GM12878 (cell line): Measurements from ENCODE around the gene SLAMF9. TPM values are rescaled to one million over a fixed set of nuclear protein-coding genes. Genes with fewer than 3 reads are reported as not detected.

Experiments
- EED ChIP-seq: sonication (generic); IDR thresholded peaks from 2 replicates; pipeline ENCODE4 v1.6.1; 2016; ENCODE audit warnings: antibody characterized with exemption, low read depth
- ESRRA ChIP-seq: IDR thresholded peaks from 2 replicates; pipeline ENCODE4 v1.6.1; 2012; ENCODE audit warnings: mild to moderate bottlenecking, low read length, improper control_type of control experiment
- IKZF1 ChIP-seq: fragments of 450-650 bp; conservative IDR thresholded peaks from 2 replicates; pipeline ENCODE4 v1.6.1; 2017; ENCODE audit warnings: antibody characterized with exemption, mild to moderate bottlenecking
- JUND ChIP-seq: IDR thresholded peaks from 2 replicates; pipeline ENCODE4 v1.6.1; 2012; ENCODE audit warnings: low read depth, mild to moderate bottlenecking, low read length, improper control_type of control experiment, moderate library complexity
- KLF5 ChIP-seq: fragments of 450-650 bp; IDR thresholded peaks from 2 replicates; pipeline ENCODE4 v1.6.1; 2014; ENCODE audit warnings: mild to moderate bottlenecking; ENCODE audit not compliant: partially characterized antibody
- MEF2A ChIP-seq: IDR thresholded peaks from 2 replicates; pipeline ENCODE4 v1.6.1; 2011; ENCODE audit warnings: low read depth, mild to moderate bottlenecking, low read length, moderate library complexity; ENCODE audit not compliant: insufficient read depth
- MEF2B ChIP-seq: fragments of 450-650 bp; IDR thresholded peaks from 2 replicates; pipeline ENCODE4 v1.6.1; 2018; ENCODE audit warnings: mild to moderate bottlenecking, moderate library complexity; ENCODE audit not compliant: partially characterized antibody, poor library complexity, severe bottlenecking
- MTA3 ChIP-seq: IDR thresholded peaks from 2 replicates; pipeline ENCODE4 v1.6.1; 2012; ENCODE audit warnings: low read length, inconsistent platforms, borderline replicate concordance
- MYB ChIP-seq: fragments of 150-350 bp; IDR thresholded peaks from 2 replicates; pipeline ENCODE4 v1.6.1; 2014; ENCODE audit warnings: mild to moderate bottlenecking, low read depth, low read length, borderline replicate concordance
- NR2F1 ChIP-seq: fragments of 450-650 bp; conservative IDR thresholded peaks from 2 replicates; pipeline ENCODE4 v1.6.1; 2017; ENCODE audit warnings: mild to moderate bottlenecking
- SIN3A ChIP-seq: IDR thresholded peaks from 2 replicates; pipeline ENCODE4 v1.6.1; 2012; ENCODE audit warnings: low read depth, low read length, improper control_type of control experiment
- SIX5 ChIP-seq: IDR thresholded peaks from 2 replicates; pipeline ENCODE4 v1.6.1; 2011; ENCODE audit warnings: mild to moderate bottlenecking, low read depth, low read length, moderate library complexity; ENCODE audit not compliant: severe bottlenecking
- SMAD1 ChIP-seq: fragments of 450-650 bp; IDR thresholded peaks from 2 replicates; pipeline ENCODE4 v1.6.1; 2018; ENCODE audit warnings: mild to moderate bottlenecking, low read depth; ENCODE audit not compliant: partially characterized antibody
- STAT1 ChIP-seq: fragments of 450-650 bp; conservative IDR thresholded peaks from 2 replicates; pipeline ENCODE4 v1.6.1; 2014; ENCODE audit warnings: antibody characterized with exemption, mild to moderate bottlenecking
- TARDBP ChIP-seq: IDR thresholded peaks from 2 replicates; pipeline ENCODE4 v1.6.1; 2016; ENCODE audit warnings: borderline replicate concordance
- polyA plus RNA-seq, 11 experiments: library from polyadenylated mRNA; depleted of rRNA in 4 of 11; unstranded in 6 of 11; stranded (reverse) in 5 of 11; fragments of >200 nt; fragmentation: Nextera tagmentation in 4 of 11; fragmentation: Illumina TruSeq in 1 of 11; extraction: Ambion mirVana in 4 of 11; extraction: Trizol in 1 of 11; gene quantifications; 1 replicate in 1 of 11; 2 replicates in 10 of 11; pipeline versions ENCODE4 v1.2.1 to v1.2.3, GENCODE V29; 2011 to 2016; ENCODE audit warnings: inconsistent platforms in 2 of 11, missing spikeins in 2 of 11, low read depth in 1 of 11
- total RNA-seq, 4 experiments: library from RNA; depleted of rRNA in 3 of 4; stranded (reverse); fragments of >200 nt in 3 of 4; fragmentation: Illumina TruSeq in 1 of 4; extraction: Trizol in 1 of 4; gene quantifications; 2 replicates each; pipeline versions ENCODE4 v1.2.1 to v1.2.3, GENCODE V29; 2013 to 2021
- TF ChIP-seq, protein P1 (sequence below): fragments of 450-650 bp; IDR thresholded peaks from 2 replicates; pipeline ENCODE4 v1.6.1; 2016; ENCODE audit warnings: mild to moderate bottlenecking
- TF ChIP-seq, protein P2 (sequence below): fragments of 450-650 bp; formaldehyde crosslinking; IDR thresholded peaks from 2 replicates; pipeline ENCODE4 v1.5.0; 2022; ENCODE audit warnings: mild to moderate bottlenecking, missing genetic modification characterization
- TF ChIP-seq, protein P3 (sequence below): IDR thresholded peaks from 2 replicates; pipeline ENCODE4 v1.6.1; 2012; ENCODE audit warnings: low read depth, low read length, improper control_type of control experiment
- TF ChIP-seq, protein P4 (sequence below): fragments of 450-650 bp; conservative IDR thresholded peaks from 2 replicates; pipeline ENCODE4 v1.6.1; 2017; ENCODE audit warnings: mild to moderate bottlenecking, moderate library complexity
- TF ChIP-seq, protein P5 (sequence below): IDR thresholded peaks from 2 replicates; pipeline ENCODE4 v1.6.1; 2011; ENCODE audit warnings: low read depth, mild to moderate bottlenecking, low read length, moderate library complexity, borderline replicate concordance; ENCODE audit errors: extremely low read depth
- TF ChIP-seq, protein P6 (sequence below): fragments of 450-650 bp; IDR thresholded peaks from 2 replicates; pipeline ENCODE4 v1.6.1; 2014; ENCODE audit warnings: mild to moderate bottlenecking

The SLAMF9 gene
- total and polyA plus RNA-seq, 10 of the 15 experiments (the other 5 are each of a cell fraction or from before 2014, with no cell fraction given), result not detected

DNA sequence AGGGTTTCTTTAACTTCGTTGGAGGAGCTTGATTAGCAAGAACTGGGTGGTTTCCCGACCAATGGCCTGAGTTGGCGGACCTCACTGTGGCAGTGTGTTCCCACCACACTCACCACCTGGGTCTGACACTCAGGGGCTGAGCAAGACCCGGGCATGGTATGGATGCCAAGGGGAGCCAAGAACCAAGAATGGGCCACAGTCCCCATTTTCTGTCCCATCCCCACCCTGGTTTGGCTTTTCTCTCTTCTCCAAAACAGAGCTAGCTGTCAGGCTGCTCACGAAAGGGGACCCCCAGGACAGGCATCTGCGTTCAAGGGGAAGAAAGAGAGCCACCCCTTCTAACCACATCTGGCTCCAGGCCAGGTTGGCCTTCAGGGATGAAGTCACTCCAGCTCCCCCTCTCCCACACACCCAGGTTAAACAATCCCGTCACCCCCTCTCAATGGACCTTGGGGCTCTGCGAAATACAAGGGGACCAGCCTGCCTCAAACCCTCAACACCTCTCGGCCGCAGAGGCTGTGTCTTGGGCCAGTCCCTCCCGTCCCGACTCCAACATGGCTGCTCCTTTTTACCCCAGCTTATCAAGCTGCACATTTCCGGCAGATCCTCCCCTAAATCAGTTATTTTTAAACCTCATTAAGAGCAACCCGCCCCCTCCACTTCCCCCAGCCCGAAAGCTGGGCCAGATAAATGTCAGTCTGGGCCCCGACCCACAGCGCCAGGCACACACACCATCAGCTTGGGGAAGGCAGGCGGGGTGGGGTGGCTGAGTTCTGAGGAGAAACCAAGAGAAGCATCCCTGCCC, 32.1 kb downstream of the SLAMF9 start (continued):
- TF ChIP-seq KLF5, result no peak
- no peak for TF ChIP-seq MTA3
- TF ChIP-seq, protein P1, sequence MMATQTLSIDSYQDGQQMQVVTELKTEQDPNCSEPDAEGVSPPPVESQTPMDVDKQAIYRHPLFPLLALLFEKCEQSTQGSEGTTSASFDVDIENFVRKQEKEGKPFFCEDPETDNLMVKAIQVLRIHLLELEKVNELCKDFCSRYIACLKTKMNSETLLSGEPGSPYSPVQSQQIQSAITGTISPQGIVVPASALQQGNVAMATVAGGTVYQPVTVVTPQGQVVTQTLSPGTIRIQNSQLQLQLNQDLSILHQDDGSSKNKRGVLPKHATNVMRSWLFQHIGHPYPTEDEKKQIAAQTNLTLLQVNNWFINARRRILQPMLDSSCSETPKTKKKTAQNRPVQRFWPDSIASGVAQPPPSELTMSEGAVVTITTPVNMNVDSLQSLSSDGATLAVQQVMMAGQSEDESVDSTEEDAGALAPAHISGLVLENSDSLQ, result peak; percentile 21; the same call in 1 of the 2 replicates
- TF ChIP-seq JUND, result no peak
- TF ChIP-seq EED, result peak; percentile 33; the same call in 1 of the 2 replicates
- TF ChIP-seq, protein P2, sequence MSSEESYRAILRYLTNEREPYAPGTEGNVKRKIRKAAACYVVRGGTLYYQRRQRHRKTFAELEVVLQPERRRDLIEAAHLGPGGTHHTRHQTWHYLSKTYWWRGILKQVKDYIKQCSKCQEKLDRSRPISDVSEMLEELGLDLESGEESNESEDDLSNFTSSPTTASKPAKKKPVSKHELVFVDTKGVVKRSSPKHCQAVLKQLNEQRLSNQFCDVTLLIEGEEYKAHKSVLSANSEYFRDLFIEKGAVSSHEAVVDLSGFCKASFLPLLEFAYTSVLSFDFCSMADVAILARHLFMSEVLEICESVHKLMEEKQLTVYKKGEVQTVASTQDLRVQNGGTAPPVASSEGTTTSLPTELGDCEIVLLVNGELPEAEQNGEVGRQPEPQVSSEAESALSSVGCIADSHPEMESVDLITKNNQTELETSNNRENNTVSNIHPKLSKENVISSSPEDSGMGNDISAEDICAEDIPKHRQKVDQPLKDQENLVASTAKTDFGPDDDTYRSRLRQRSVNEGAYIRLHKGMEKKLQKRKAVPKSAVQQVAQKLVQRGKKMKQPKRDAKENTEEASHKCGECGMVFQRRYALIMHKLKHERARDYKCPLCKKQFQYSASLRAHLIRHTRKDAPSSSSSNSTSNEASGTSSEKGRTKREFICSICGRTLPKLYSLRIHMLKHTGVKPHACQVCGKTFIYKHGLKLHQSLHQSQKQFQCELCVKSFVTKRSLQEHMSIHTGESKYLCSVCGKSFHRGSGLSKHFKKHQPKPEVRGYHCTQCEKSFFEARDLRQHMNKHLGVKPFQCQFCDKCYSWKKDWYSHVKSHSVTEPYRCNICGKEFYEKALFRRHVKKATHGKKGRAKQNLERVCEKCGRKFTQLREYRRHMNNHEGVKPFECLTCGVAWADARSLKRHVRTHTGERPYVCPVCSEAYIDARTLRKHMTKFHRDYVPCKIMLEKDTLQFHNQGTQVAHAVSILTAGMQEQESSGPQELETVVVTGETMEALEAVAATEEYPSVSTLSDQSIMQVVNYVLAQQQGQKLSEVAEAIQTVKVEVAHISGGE (CRISPR knock-in tag), result no peak
- TF ChIP-seq, protein P3, sequence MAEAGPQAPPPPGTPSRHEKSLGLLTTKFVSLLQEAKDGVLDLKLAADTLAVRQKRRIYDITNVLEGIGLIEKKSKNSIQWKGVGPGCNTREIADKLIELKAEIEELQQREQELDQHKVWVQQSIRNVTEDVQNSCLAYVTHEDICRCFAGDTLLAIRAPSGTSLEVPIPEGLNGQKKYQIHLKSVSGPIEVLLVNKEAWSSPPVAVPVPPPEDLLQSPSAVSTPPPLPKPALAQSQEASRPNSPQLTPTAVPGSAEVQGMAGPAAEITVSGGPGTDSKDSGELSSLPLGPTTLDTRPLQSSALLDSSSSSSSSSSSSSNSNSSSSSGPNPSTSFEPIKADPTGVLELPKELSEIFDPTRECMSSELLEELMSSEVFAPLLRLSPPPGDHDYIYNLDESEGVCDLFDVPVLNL, result no peak
- no peak for TF ChIP-seq SIX5
- TF ChIP-seq STAT1, result no peak
- no peak for TF ChIP-seq MEF2A
- no peak for TF ChIP-seq MYB
- TF ChIP-seq, protein P4, sequence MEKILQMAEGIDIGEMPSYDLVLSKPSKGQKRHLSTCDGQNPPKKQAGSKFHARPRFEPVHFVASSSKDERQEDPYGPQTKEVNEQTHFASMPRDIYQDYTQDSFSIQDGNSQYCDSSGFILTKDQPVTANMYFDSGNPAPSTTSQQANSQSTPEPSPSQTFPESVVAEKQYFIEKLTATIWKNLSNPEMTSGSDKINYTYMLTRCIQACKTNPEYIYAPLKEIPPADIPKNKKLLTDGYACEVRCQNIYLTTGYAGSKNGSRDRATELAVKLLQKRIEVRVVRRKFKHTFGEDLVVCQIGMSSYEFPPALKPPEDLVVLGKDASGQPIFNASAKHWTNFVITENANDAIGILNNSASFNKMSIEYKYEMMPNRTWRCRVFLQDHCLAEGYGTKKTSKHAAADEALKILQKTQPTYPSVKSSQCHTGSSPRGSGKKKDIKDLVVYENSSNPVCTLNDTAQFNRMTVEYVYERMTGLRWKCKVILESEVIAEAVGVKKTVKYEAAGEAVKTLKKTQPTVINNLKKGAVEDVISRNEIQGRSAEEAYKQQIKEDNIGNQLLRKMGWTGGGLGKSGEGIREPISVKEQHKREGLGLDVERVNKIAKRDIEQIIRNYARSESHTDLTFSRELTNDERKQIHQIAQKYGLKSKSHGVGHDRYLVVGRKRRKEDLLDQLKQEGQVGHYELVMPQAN, result peak; percentile 36; the same call in 1 of the 2 replicates
- TF ChIP-seq, protein P5, sequence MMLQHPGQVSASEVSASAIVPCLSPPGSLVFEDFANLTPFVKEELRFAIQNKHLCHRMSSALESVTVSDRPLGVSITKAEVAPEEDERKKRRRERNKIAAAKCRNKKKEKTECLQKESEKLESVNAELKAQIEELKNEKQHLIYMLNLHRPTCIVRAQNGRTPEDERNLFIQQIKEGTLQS, result no peak
- TF ChIP-seq SIN3A, result peak; percentile 13; the same call in 1 of the 2 replicates
- peak; percentile 80 for TF ChIP-seq SMAD1
- TF ChIP-seq, protein P6, sequence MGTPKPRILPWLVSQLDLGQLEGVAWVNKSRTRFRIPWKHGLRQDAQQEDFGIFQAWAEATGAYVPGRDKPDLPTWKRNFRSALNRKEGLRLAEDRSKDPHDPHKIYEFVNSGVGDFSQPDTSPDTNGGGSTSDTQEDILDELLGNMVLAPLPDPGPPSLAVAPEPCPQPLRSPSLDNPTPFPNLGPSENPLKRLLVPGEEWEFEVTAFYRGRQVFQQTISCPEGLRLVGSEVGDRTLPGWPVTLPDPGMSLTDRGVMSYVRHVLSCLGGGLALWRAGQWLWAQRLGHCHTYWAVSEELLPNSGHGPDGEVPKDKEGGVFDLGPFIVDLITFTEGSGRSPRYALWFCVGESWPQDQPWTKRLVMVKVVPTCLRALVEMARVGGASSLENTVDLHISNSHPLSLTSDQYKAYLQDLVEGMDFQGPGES, result no peak
- TF ChIP-seq ESRRA, result no peak
- peak; percentile 33 for TF ChIP-seq IKZF1
- peak; percentile 23 for TF ChIP-seq MEF2B
- TF ChIP-seq TARDBP, result no peak
- TF ChIP-seq NR2F1, result peak; percentile 16; the same call in 1 of the 2 replicates
